ENCODE measurements around the gene ANKRD55. TPM values are rescaled to one million over a fixed set of nuclear protein-coding genes. Genes with fewer than 3 reads are reported as not detected.

ANKRD55 gene
- total and polyA plus RNA-seq, 2 donors (not counting 1 experiment from before 2014, with no cell fraction given): not detected

DNA sequence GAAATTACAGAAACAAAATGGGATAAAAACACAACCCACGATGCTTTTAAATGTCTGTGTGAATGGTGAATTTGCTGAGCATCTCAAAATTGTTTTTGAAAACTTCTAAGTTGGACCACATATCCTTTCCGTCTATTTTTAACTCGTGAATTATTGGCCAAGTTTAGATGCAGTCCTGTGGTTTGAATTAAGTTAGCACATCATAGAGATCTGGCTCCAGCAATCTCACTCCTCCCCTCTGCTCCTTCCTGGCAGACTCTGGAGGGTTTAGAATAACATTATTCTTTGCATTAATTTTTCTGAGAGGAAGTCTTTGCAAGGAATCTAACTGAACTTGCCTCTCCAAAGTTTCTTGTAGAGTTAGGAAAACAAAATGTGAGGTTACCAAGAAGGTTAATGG, 14.5 kb upstream of the ANKRD55 start:
- Histone ChIP-seq H2AFZ (ENCODE audit: low read length) (no peak overlapping the region), H3K4me2 (ENCODE audit: extremely low read depth, insufficient read depth, low read length) (no peak overlapping the region), H3K9ac (ENCODE audit: insufficient read depth, low read length) (no peak overlapping the region), H3K27ac (ENCODE audit: insufficient read depth, low read length) (no peak overlapping the region), H4K20me1 (ENCODE audit: control insufficient read depth, extremely low read depth, insufficient read depth, low read length) (no peaks in the 10 kb centered on the region), H3K4me1 (ENCODE audit: control insufficient read depth, extremely low read depth, insufficient read depth, low read length) (no peaks in the 10 kb centered on the region), H3K27me3 (ENCODE audit: control insufficient read depth, insufficient read depth, low read length) (no peaks in the 10 kb centered on the region), H3K36me3 (ENCODE audit: control insufficient read depth, insufficient read depth, low read length) (no peaks in the 10 kb centered on the region), H3K79me2 (ENCODE audit: control insufficient read depth, insufficient read depth, low read length) (no peaks in the 10 kb centered on the region), H3K4me3 (replicated peaks in 1 of 4; ENCODE audit: control extremely low read depth in 1 of 4, insufficient read depth in 1 of 4, low read depth in 3 of 4, low read length in 4 of 4) (no peak overlapping the region), H3K9me3 (ENCODE audit: control insufficient read depth, insufficient read depth, low read depth, low read length) (no peaks in the 10 kb centered on the region)
- DNase-seq (ENCODE audit: low read depth in 2 of 2): peak; percentile 55 to 83
- TF ChIP-seq EZH2 (IDR thresholded peaks at IDR 0.05; ENCODE audit: low read length, missing control alignments) (no peak), CTCF (conservative IDR thresholded peaks at IDR 0.05 in 1 of 2, IDR thresholded peaks at IDR 0.05 in 1 of 2; ENCODE audit: low read depth in 1 of 2, low read length in 2 of 2) (no peak)

DNA sequence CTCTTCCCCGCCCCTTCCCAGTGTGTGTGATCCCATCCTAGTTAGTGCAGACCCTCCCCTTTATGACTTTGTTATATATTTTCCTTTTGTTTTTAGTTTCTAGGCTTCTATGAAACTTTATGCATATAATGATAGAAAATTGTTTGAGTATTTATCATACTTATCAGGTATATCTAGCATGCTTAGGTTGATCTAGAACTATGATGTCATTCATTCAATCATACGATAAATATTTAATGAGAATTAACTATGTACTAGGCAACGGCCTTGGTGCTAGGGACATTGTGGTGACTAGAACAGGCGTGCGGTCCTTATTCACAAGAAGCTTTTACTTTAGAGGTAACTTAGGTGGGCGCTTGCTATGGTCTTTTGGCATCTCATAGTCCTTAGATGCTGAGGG, 13.6 kb upstream of the ANKRD55 start:
- Histone ChIP-seq H2AFZ (ENCODE audit: low read length) (no peak overlapping the region), H3K4me3 (replicated peaks in 1 of 4; ENCODE audit: control extremely low read depth in 1 of 4, insufficient read depth in 1 of 4, low read depth in 3 of 4, low read length in 4 of 4) (no peak overlapping the region), H3K27ac (ENCODE audit: insufficient read depth, low read length) (no peak overlapping the region), H3K9ac (ENCODE audit: insufficient read depth, low read length) (no peak overlapping the region), H3K9me3 (ENCODE audit: control insufficient read depth, insufficient read depth, low read depth, low read length) (no peaks in the 10 kb centered on the region), H4K20me1 (ENCODE audit: control insufficient read depth, extremely low read depth, insufficient read depth, low read length) (no peaks in the 10 kb centered on the region), H3K79me2 (ENCODE audit: control insufficient read depth, insufficient read depth, low read length) (no peaks in the 10 kb centered on the region), H3K4me1 (ENCODE audit: control insufficient read depth, extremely low read depth, insufficient read depth, low read length) (no peaks in the 10 kb centered on the region), H3K36me3 (ENCODE audit: control insufficient read depth, insufficient read depth, low read length) (no peaks in the 10 kb centered on the region), H3K4me2 (ENCODE audit: extremely low read depth, insufficient read depth, low read length) (no peak overlapping the region), H3K27me3 (ENCODE audit: control insufficient read depth, insufficient read depth, low read length) (no peaks in the 10 kb centered on the region)
- DNase-seq (ENCODE audit: low read depth in 2 of 2): no peak
- TF ChIP-seq EZH2 (IDR thresholded peaks at IDR 0.05; ENCODE audit: low read length, missing control alignments) (no peak), CTCF (conservative IDR thresholded peaks at IDR 0.05 in 1 of 2, IDR thresholded peaks at IDR 0.05 in 1 of 2; ENCODE audit: low read depth in 1 of 2, low read length in 2 of 2) (no peak)

DNA sequence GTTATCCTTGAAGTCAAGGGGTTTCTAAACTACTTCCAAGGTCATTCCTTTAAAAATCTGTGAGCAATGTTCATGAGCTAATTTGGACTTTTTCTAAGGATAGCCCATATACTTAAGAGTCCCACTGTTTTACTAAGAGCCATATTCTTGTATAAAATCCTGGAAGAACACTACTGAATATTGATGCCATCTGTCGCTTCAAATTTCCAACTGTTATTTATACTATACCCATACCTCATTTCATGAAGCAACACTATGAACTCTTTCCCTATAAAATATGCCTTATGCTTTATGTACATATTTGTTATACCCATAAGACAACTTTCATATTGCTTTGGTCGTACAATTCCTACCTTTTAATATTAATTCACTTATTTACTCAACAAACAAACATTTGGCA, 12.4 kb upstream of the ANKRD55 start:
- Histone ChIP-seq H4K20me1 (ENCODE audit: control insufficient read depth, extremely low read depth, insufficient read depth, low read length) (no peaks in the 10 kb centered on the region), H3K27me3 (ENCODE audit: control insufficient read depth, insufficient read depth, low read length) (no peaks in the 10 kb centered on the region), H3K79me2 (ENCODE audit: control insufficient read depth, insufficient read depth, low read length) (no peaks in the 10 kb centered on the region), H3K4me1 (ENCODE audit: control insufficient read depth, extremely low read depth, insufficient read depth, low read length) (no peaks in the 10 kb centered on the region), H3K9me3 (ENCODE audit: control insufficient read depth, insufficient read depth, low read depth, low read length) (no peaks in the 10 kb centered on the region), H2AFZ (ENCODE audit: low read length) (no peak overlapping the region), H3K4me3 (replicated peaks in 1 of 4; ENCODE audit: control extremely low read depth in 1 of 4, insufficient read depth in 1 of 4, low read depth in 3 of 4, low read length in 4 of 4) (no peak overlapping the region), H3K27ac (ENCODE audit: insufficient read depth, low read length) (no peak overlapping the region), H3K4me2 (ENCODE audit: extremely low read depth, insufficient read depth, low read length) (no peak overlapping the region), H3K36me3 (ENCODE audit: control insufficient read depth, insufficient read depth, low read length) (no peaks in the 10 kb centered on the region), H3K9ac (ENCODE audit: insufficient read depth, low read length) (no peak overlapping the region)
- TF ChIP-seq EZH2 (IDR thresholded peaks at IDR 0.05; ENCODE audit: low read length, missing control alignments) (no peak), CTCF (conservative IDR thresholded peaks at IDR 0.05 in 1 of 2, IDR thresholded peaks at IDR 0.05 in 1 of 2; ENCODE audit: low read depth in 1 of 2, low read length in 2 of 2) (no peak)
- DNase-seq (ENCODE audit: low read depth in 2 of 2): no peak

Data from fibroblast of lung (primary cell).